Colonic mucosa (tissue), 4 donors: ENCODE data around the gene HIF3A. TPM values are rescaled to one million over a fixed set of nuclear protein-coding genes. Genes with fewer than 3 reads are reported as not detected.

Experiments used
- DNase-seq: peaks from one replicate; pipeline ENCODE4 v3.0.0-alpha.2; 2020
- H3K27ac ChIP-seq: fragments of 200-600 bp; one replicate; pipeline ENCODE4 v1.8.0; 2021
- H3K27me3 ChIP-seq: fragments of 200-600 bp; one replicate; pipeline ENCODE4 v1.8.0; 2021
- H3K36me3 ChIP-seq: fragments of 200-600 bp; one replicate; pipeline ENCODE4 v1.8.0; 2021
- H3K4me1 ChIP-seq: fragments of 200-600 bp; one replicate; pipeline ENCODE4 v1.8.0; 2021; ENCODE audit warnings: mild to moderate bottlenecking
- H3K4me3 ChIP-seq: fragments of 200-600 bp; one replicate; pipeline ENCODE4 v1.8.0; 2021
- H3K9ac ChIP-seq, 2 donors: one replicate each; pipeline ENCODE4 v1.7.0; 2013; ENCODE audit warnings: control low read depth in 2 of 2, low read depth in 2 of 2, low read length in 2 of 2
- H3K9me3 ChIP-seq: fragments of 200-600 bp; one replicate; pipeline ENCODE4 v1.8.0; 2021
- intact Hi-C: fragments of 100-400 bp; cut with DNase I; formaldehyde crosslinking; loops from one replicate; pipeline ENCODE4 v1.14.1; 2022
- total RNA-seq, 2 donors: library from RNA; stranded (reverse); fragmentation: NEBNext Ultra II Directional in 1 of 2; extraction: Animal tissue kit (Norgen Biotek cat#: 25700) in 1 of 2; gene quantifications; one replicate each; pipeline ENCODE4 v1.2.1, GENCODE V29; 2021
- TF ChIP-seq, protein P1 (sequence below): fragments of 200-600 bp; IDR thresholded peaks from one replicate; pipeline ENCODE4 v1.8.0; 2022; ENCODE audit warnings: antibody characterized with exemption, mild to moderate bottlenecking
- donor health status: healthy.
- donor health status: DM: no; HTN: no; CAD: no.
- donor health status: DM: no; HTN: no; CAD: no.

Gene HIF3A
- total RNA-seq, 2 donors from 2014 or later = 5.7 to 7.1 TPM

DNA sequence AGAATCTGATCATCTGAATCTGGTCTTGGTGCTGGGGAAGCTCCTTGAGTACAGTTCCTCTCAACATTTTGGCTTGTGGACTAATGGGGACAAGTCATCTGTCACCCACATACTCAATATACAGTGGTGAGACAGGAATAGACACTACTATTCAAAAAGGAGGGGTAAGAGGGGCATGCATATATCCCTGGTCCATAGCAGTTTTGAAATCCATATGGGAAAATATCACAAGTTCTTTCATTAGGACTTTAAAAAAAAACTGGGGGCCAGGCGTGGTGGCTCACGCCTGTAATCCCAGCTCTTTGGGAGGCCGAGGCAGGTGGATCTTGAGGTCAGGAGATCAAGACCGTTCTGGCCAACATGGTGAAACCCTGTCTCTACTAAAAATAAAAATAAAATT is 29.8 kb downstream of the HIF3A start:
- H3K4me3 ChIP-seq = no peak overlapping the region
- no peak overlapping the region for H3K27ac ChIP-seq
- H3K9ac ChIP-seq = no peak overlapping the region
- no peak for DNase-seq
- H3K27me3 ChIP-seq = no peaks in the 10 kb centered on the region
- no peaks in the 10 kb centered on the region for H3K36me3 ChIP-seq
- no peaks in the 10 kb centered on the region for H3K4me1 ChIP-seq
- intact Hi-C loops = no loop called here
- no peaks in the 10 kb centered on the region for H3K9me3 ChIP-seq
- TF ChIP-seq, protein P1, sequence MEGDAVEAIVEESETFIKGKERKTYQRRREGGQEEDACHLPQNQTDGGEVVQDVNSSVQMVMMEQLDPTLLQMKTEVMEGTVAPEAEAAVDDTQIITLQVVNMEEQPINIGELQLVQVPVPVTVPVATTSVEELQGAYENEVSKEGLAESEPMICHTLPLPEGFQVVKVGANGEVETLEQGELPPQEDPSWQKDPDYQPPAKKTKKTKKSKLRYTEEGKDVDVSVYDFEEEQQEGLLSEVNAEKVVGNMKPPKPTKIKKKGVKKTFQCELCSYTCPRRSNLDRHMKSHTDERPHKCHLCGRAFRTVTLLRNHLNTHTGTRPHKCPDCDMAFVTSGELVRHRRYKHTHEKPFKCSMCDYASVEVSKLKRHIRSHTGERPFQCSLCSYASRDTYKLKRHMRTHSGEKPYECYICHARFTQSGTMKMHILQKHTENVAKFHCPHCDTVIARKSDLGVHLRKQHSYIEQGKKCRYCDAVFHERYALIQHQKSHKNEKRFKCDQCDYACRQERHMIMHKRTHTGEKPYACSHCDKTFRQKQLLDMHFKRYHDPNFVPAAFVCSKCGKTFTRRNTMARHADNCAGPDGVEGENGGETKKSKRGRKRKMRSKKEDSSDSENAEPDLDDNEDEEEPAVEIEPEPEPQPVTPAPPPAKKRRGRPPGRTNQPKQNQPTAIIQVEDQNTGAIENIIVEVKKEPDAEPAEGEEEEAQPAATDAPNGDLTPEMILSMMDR = no peak

DNA sequence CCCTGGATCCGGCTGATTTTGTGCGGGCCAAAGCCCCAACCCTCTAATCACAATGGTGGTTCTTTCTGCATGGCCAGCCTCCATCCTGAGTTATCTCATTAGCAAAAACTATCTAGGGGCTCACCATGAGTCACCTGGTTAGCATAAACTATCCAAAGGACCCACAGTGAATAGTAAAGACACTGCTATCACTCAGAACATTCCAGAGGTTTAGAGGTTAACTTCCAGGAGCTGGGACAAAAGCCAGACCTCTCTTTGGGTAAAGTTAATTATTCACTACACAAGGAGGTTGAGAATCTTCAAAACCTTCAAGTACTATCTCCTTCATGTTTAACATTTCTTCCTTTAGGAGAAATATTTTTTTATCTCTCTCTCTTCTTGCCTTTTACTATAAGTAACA is 31.2 kb downstream of the HIF3A start:
- DNase-seq = no peak
- Histone ChIP-seq H3K4me3 (no peak overlapping the region), H3K27me3 (no peaks in the 10 kb centered on the region), H3K4me1 (no peaks in the 10 kb centered on the region), H3K36me3 (no peaks in the 10 kb centered on the region), H3K27ac (no peak overlapping the region), H3K9me3 (no peaks in the 10 kb centered on the region), H3K9ac (no peak overlapping the region)
- TF ChIP-seq, protein P1 = no peak
- intact Hi-C loops = no loop called here

DNA sequence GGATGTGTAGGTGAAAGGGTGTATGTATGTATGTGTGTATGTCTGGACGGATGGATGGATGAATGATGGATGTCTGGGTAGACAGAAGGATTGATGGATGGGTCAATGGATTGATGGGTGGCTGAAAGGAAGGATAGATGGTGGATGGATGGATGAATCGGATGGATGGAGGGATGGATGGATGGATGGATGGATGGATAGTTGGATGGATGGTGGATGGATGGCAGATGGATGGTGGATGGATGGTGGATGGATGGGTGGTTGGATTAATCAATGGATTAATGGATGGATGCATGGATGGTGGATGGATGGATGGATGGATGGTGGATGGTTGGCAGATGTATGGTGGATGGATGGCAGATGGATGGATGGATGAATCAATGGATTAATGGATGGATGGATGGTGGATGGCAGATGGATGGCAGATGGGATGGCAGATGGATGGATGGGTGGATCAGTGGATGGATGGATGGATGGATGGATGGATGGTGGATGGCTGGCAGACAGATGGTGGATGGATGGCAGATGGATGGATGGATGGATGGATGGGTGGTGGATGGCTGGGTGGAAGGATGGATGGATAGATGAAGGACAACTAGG is 33.6 kb downstream of the HIF3A start:
- H3K9ac ChIP-seq = no peak overlapping the region
- TF ChIP-seq, protein P1 = no peak

DNA sequence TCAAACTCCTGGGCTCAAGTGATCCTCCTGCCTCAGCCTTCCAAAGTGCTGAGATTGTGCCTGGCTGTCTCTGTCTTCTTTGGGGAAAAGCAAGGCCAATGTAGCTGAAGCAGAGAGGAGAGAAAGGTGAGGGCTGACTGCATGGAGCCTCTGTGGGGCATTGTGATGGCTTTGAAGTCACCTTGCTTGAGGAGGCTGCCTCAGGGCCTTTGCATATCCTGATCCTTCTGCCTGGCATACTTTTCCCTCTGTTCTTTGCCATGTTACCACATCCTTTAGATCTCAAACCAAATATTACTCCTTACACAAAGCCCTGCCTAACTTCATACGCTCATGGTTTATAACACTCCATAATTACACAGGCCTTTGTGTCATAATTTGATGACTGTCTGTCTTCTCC is 40.6 kb downstream of the HIF3A start:
- Histone ChIP-seq H3K4me1 (no peaks in the 10 kb centered on the region), H3K36me3 (no peaks in the 10 kb centered on the region), H3K27me3 (no peaks in the 10 kb centered on the region), H3K27ac (no peak overlapping the region), H3K9me3 (no peaks in the 10 kb centered on the region), H3K4me3 (no peak overlapping the region), H3K9ac (no peak overlapping the region)
- DNase-seq = no peak
- TF ChIP-seq, protein P1 = no peak
- intact Hi-C loops = no loop called here

More for the DNA sequence above, 33.6 kb downstream of the HIF3A start:
- Histone ChIP-seq H3K27ac (no peak overlapping the region), H3K4me1 (no peaks in the 10 kb centered on the region), H3K36me3 (no peaks in the 10 kb centered on the region), H3K9me3 (no peaks in the 10 kb centered on the region), H3K27me3 (no peaks in the 10 kb centered on the region), H3K4me3 (no peak overlapping the region)
- no peak for DNase-seq
- intact Hi-C loops = no loop called here

GRCh38 chr19:46339446-46339845 is 42.6 kb downstream of the HIF3A start:
- Histone ChIP-seq H3K9me3 (no peaks in the 10 kb centered on the region), H3K27ac (no peak overlapping the region), H3K4me1 (no peaks in the 10 kb centered on the region), H3K9ac (no peak overlapping the region), H3K4me3 (no peak overlapping the region), H3K36me3 (no peaks in the 10 kb centered on the region), H3K27me3 (no peaks in the 10 kb centered on the region)
- TF ChIP-seq, protein P1 = no peak
- intact Hi-C loops = no loop called here
- no peak for DNase-seq
